A172 (cell line): Measurements from ENCODE around the gene TLE3. TPM values are rescaled to one million over a fixed set of nuclear protein-coding genes. Genes with fewer than 3 reads are reported as not detected.

Experiments used
- DNase-seq: peaks from one replicate; pipeline ENCODE4 v3.0.0-alpha.2; 2015; ENCODE audit warnings: low spot score
- total RNA-seq: library from RNA; depleted of rRNA; stranded (reverse); fragments of >200 nt; shearing (Covaris generic); gene quantifications from 2 replicates; pipeline ENCODE4 v1.2.3, GENCODE V29; 2014

TLE3 gene
- total RNA-seq, 1 experiment from 2014 or later = 0.59 TPM

DNA sequence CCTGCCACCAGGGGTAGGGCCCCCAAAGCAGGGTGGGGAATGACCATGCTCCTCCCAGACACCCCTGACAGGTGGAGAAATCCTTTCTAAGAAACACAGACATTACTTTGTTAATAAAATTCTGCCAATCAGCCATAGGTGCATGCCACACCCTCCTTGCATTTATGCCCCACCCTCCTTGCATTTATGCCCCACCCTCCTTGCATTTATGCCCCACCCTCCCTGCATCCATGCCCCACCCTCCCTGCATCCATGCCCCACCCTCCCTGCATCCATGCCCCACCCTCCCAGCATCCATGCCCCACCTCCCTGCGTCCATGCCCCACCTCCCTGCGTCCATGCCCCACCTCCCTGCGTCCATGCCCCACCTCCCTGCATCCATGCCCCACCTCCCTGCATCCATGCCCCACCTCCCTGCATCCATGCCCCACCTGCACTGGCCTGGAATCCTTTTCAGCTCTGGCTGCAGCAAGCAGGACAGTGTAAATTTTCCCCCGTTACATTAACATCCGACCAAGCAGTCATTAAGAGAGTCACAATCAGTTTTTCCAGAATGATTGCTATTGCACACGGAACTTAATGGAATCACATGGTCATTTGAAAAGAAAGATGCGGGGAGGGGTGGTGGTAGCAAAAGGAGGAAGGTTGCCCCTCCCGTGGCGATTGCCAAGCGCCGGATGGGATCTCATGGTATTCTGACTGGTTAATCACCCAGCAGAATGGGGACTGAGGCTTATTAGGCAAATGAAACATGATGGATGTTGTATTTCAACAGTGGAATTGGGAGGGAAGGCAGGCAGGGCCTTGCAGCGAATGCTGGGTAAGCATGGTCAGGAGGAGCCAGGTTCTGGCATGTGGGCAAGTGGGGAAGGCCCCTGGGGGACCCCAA lies 91.2 kb downstream of the TLE3 start:
- no peak for DNase-seq

DNA sequence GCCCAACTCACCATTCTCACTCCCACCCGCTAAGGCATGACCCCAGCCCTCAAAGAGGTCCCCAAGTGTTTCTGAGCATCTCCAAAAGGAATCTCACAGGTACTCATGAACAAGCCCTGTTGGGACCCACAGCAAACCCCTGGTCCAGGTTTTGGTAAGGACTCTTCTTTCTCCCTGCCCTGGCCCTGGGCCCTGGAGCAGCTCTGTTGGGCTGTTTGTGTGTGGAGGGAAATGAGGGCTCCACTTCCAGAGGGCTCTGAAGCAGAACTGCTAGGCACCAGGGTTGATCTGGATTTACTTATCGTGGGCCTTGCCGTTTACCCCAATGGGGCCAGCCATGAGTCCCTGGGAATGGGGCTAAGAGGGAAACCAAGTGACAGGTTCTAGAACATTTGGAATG lies 92.9 kb downstream of the TLE3 start:
- DNase-seq = no peak

GRCh38 chr15:70002897-70003296 lies 94.8 kb downstream of the TLE3 start:
- no peak for DNase-seq

GRCh38 chr15:70001859-70002258 lies 95.9 kb downstream of the TLE3 start:
- no peak for DNase-seq

- DNase-seq = no peak
These were observed 98.2 kb downstream of the TLE3 start for GRCh38 chr15:69999392-70000085.

DNA sequence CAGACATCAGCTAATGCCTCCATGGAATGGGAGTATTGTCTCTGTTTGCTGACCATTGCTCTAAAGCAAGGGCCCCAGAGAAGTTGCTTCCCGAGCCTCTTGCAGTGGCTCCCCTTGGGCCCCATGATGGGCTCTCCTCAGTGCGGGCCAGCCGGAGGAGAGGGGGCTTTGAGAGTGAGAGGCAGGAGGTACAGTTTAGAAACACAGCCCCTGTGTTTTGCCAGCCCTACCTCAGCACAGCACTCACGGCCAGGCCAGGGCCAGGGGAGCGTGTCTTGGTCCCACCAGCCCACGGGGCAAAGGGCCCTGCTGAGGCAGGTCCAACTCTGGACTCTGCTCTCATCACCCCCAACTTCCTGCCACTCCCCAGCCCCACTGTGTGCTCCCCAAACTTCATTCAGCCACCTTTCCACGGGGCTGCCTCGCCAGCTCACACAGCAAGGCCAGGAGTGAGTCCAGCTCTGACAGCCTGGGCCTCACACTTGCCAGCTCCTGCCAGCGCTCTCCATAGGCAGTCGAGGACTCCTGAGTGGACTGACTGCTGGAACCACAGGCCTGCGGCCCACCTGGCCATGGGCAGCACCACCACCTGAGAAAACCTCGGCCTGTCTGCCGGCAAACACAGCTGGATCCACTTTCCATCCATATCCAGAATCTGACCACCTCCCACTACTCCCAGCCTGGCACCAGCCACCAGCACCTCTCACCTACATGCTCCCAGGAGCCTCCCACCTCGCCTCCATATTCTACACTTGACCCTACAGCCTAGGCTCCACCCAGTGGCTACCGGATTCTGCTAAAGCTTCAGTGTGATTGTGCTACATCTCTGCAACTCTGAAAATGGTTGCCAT lies 99.0 kb downstream of the TLE3 start:
- DNase-seq = no peak

DNA sequence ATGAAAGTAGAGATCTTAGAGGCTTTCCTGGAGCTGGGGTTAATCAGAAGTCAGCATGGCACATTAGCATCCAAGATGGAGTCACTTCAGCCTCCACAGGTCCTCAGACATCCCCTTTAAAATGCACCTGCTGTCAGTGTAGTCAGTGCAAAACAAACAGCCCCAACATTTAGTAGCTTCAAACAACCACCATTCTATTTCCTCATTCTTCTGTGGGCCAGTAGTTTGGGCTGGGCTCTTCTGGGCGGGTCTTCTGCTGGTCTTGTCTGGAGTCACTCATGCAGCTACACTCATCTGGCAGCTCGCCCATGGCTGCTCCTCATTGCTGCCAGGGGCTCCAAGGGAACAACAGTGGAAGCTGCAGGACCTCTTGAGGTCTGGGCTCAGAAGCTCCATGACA lies 99.9 kb downstream of the TLE3 start:
- DNase-seq = no peak
